Testis (tissue), 2 donors: ENCODE measurements around the gene SLC29A1.

ENCODE experiments used
- CTCF ChIP-seq, 3 experiments: fragments of 450-650 bp in 2 of 3; fragments of 200-600 bp in 1 of 3; sonication (generic) in 1 of 3; IDR thresholded peaks; one replicate each; pipeline ENCODE4 v1.5.1; 2016 to 2019; ENCODE audit warnings: antibody characterized with exemption in 3 of 3, mild to moderate bottlenecking in 2 of 3, moderate library complexity in 1 of 3
- POLR2A ChIP-seq: fragments of 450-650 bp; IDR thresholded peaks from one replicate; pipeline ENCODE4 v1.6.1; 2017; ENCODE audit warnings: antibody characterized with exemption, mild to moderate bottlenecking, moderate library complexity

- no peak for TF ChIP-seq CTCF (IDR thresholded peaks at IDR 0.05)
- no peak for TF ChIP-seq POLR2A
Observed at GRCh38 chr6:44265722-44266233, 42.4 kb downstream of the SLC29A1 start.
